ENCODE measurements around the gene GRIP2.

The GRIP2 gene

GRCh38 chr3:14481646-14482036 lies 58.5 kb downstream of the GRIP2 start:
- no peak for DNase-seq (ENCODE audit: low read depth in 2 of 2)
- no peak for TF ChIP-seq CTCF (IDR thresholded peaks at IDR 0.05; ENCODE audit: low read depth, low read length)

GRCh38 chr3:14481018-14481645 lies 59.0 kb downstream of the GRIP2 start:
- H3K4me3 ChIP-seq (replicated peaks in 1 of 2; ENCODE audit: low read depth in 2 of 2, low read length in 2 of 2): no peak overlapping the region
- TF ChIP-seq CTCF (IDR thresholded peaks at IDR 0.05; ENCODE audit: low read depth, low read length): no peak
- DNase-seq (ENCODE audit: low read depth in 2 of 2): no peak

More at GRCh38 chr3:14481646-14482036, 58.5 kb downstream of the GRIP2 start:
- H3K4me3 ChIP-seq (replicated peaks in 1 of 2; ENCODE audit: low read depth in 2 of 2, low read length in 2 of 2): no peak overlapping the region

- TF ChIP-seq CTCF (IDR thresholded peaks at IDR 0.05; ENCODE audit: low read depth, low read length): no peak
- DNase-seq (ENCODE audit: low read depth in 2 of 2): peak; percentile 71 to 79
- H3K4me3 ChIP-seq (replicated peaks in 1 of 2; ENCODE audit: low read depth in 2 of 2, low read length in 2 of 2): no peak overlapping the region
Measured at GRCh38 chr3:14480207-14481017, 59.7 kb downstream of the GRIP2 start.

GRCh38 chr3:14479591-14479990 lies 60.6 kb downstream of the GRIP2 start:
- no peak for DNase-seq (ENCODE audit: low read depth in 2 of 2)
- no peak overlapping the region for H3K4me3 ChIP-seq (replicated peaks in 1 of 2; ENCODE audit: low read depth in 2 of 2, low read length in 2 of 2)
- no peak for TF ChIP-seq CTCF (IDR thresholded peaks at IDR 0.05; ENCODE audit: low read depth, low read length)

- no peak for DNase-seq (ENCODE audit: low read depth in 2 of 2)
- H3K4me3 ChIP-seq (replicated peaks in 1 of 2; ENCODE audit: low read depth in 2 of 2, low read length in 2 of 2): no peak overlapping the region
- TF ChIP-seq CTCF (IDR thresholded peaks at IDR 0.05; ENCODE audit: low read depth, low read length): no peak
Measured at GRCh38 chr3:14478956-14479550, 61.1 kb downstream of the GRIP2 start.

GRCh38 chr3:14477311-14477935 lies 62.7 kb downstream of the GRIP2 start:
- DNase-seq (ENCODE audit: low read depth in 2 of 2): no peak
- no peak overlapping the region for H3K4me3 ChIP-seq (replicated peaks in 1 of 2; ENCODE audit: low read depth in 2 of 2, low read length in 2 of 2)
- TF ChIP-seq CTCF (IDR thresholded peaks at IDR 0.05; ENCODE audit: low read depth, low read length): no peak
